ENCODE results near the gene CDH12. TPM values are rescaled to one million over a fixed set of nuclear protein-coding genes. Genes with fewer than 3 reads are reported as not detected.

Gene CDH12
- total RNA-seq, 4 donors from 2014 or later, result 0.12 TPM; not detected in 3

GRCh38 chr5:21791304-21791703, 1061.8 kb downstream of the CDH12 start:
- WGBS, 2 donors (ENCODE audit: low coverage in 1 of 2), result 33 to 49% methylated on average over 2 of the region's 2 CpGs
- TF ChIP-seq EP300 (IDR thresholded peaks at IDR 0.05), result no peak
- no peak for TF ChIP-seq CTCF (IDR thresholded peaks at IDR 0.05)
- TF ChIP-seq POLR2A (IDR thresholded peaks at IDR 0.05), result no peak
- Histone ChIP-seq H3K4me3 (no peak overlapping the region), H3K4me1 (no peaks in the 10 kb centered on the region), H3K36me3 (no peaks in the 10 kb centered on the region), H3K9me3 (no peaks in the 10 kb centered on the region), H3K27ac (no peak overlapping the region), H3K27me3 (no peaks in the 10 kb centered on the region)
- ATAC-seq, result no peak

GRCh38 chr5:21784487-21784886, 1068.7 kb downstream of the CDH12 start:
- no peak for TF ChIP-seq EP300 (IDR thresholded peaks at IDR 0.05)
- no peak for TF ChIP-seq POLR2AphosphoS5 (IDR thresholded peaks at IDR 0.05)
- no peak for TF ChIP-seq CTCF (IDR thresholded peaks at IDR 0.05)
- no peak for TF ChIP-seq POLR2A (IDR thresholded peaks at IDR 0.05)

GRCh38 chr5:21783074-21783679, 1070.0 kb downstream of the CDH12 start:
- H3K27me3 ChIP-seq, result no peaks in the 10 kb centered on the region
- no peak for TF ChIP-seq CTCF (IDR thresholded peaks at IDR 0.05)
- TF ChIP-seq EP300 (IDR thresholded peaks at IDR 0.05), result no peak
- no peak for TF ChIP-seq POLR2AphosphoS5 (IDR thresholded peaks at IDR 0.05)
- TF ChIP-seq POLR2A (IDR thresholded peaks at IDR 0.05), result no peak
- 82 to 86% methylated on average over 6 of the region's 6 CpGs for WGBS, 2 donors (ENCODE audit: low coverage in 1 of 2)
- H3K36me3 ChIP-seq, result no peaks in the 10 kb centered on the region
- no peak overlapping the region for H3K27ac ChIP-seq
- no peaks in the 10 kb centered on the region for H3K4me1 ChIP-seq
- no peak overlapping the region for H3K4me3 ChIP-seq
- ATAC-seq, result no peak
- no peaks in the 10 kb centered on the region for H3K9me3 ChIP-seq

More at GRCh38 chr5:21784487-21784886, 1068.7 kb downstream of the CDH12 start:
- no peak for ATAC-seq
- Histone ChIP-seq H3K27me3 (no peaks in the 10 kb centered on the region), H3K36me3 (no peaks in the 10 kb centered on the region), H3K4me1 (no peaks in the 10 kb centered on the region), H3K27ac (no peak overlapping the region), H3K4me3 (no peak overlapping the region), H3K9me3 (no peaks in the 10 kb centered on the region)
- 75 to 95% methylated on average over 1 of the region's 1 CpG for WGBS, 2 donors (ENCODE audit: low coverage in 1 of 2)

DNA sequence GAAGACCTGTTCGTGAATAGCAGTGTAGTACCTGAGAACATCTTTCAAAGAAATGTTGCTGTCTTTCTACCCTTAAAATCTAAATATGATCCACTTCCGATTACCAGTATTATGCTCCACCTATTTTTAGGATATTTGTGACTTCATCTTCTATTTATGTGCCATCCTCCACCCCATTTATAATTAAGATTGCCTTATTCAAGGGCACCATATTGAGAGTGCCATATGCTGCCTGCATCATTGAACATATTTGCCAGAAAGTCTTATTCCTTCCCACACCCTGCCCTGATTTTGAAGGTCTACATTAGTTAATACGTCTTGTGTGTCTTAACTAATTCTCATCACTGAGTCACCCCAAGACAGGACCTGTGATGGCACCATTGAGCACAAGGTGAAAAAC, 1076.7 kb downstream of the CDH12 start:
- H3K4me1 ChIP-seq, result no peaks in the 10 kb centered on the region
- ATAC-seq, result no peak
- H3K27ac ChIP-seq, result no peak overlapping the region
- no peaks in the 10 kb centered on the region for H3K9me3 ChIP-seq
- no peaks in the 10 kb centered on the region for H3K36me3 ChIP-seq
- TF ChIP-seq EP300 (IDR thresholded peaks at IDR 0.05) (no peak), POLR2A (IDR thresholded peaks at IDR 0.05) (no peak), CTCF (IDR thresholded peaks at IDR 0.05) (no peak), POLR2AphosphoS5 (IDR thresholded peaks at IDR 0.05) (no peak)
- no peaks in the 10 kb centered on the region for H3K27me3 ChIP-seq
- no peak overlapping the region for H3K4me3 ChIP-seq
- 85 to 88% methylated on average over 3 of the region's 3 CpGs for WGBS, 2 donors (ENCODE audit: low coverage in 1 of 2)

DNA sequence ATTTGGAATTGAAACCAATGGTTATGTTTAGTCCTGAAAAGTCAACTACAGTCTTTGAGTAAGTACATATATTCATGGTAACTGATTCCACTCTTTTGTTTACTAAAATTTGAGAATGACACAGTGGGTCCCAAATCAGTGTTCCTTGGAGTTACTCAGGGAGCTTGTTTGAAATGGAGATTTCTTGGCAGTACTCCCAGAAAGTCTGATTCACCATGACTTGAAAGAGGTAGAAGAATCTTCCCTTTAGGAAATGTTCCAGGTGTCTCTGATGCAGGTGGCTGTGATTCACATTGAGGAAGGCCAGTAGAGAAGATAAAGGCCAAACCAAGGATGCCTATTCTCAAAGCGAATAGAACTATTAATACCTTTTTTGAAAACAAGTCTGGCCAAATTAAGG, 1078.3 kb downstream of the CDH12 start:
- WGBS, 2 donors (ENCODE audit: low coverage in 1 of 2), result 71 to 85% methylated on average over 1 of the region's 1 CpG
- no peak overlapping the region for H3K4me3 ChIP-seq
- no peak for ATAC-seq
- no peaks in the 10 kb centered on the region for H3K4me1 ChIP-seq
- no peaks in the 10 kb centered on the region for H3K9me3 ChIP-seq
- H3K27me3 ChIP-seq, result no peaks in the 10 kb centered on the region
- no peak for TF ChIP-seq CTCF (IDR thresholded peaks at IDR 0.05)
- no peak for TF ChIP-seq POLR2AphosphoS5 (IDR thresholded peaks at IDR 0.05)
- no peak for TF ChIP-seq POLR2A (IDR thresholded peaks at IDR 0.05)
- no peak for TF ChIP-seq EP300 (IDR thresholded peaks at IDR 0.05)
- no peaks in the 10 kb centered on the region for H3K36me3 ChIP-seq
- no peak overlapping the region for H3K27ac ChIP-seq

All from gastroesophageal sphincter (tissue), 4 donors.